HCT116 (cell line): ENCODE data around the gene PTPN13. TPM values are rescaled to one million over a fixed set of nuclear protein-coding genes. Genes with fewer than 3 reads are reported as not detected.

Experiments used
- ATAC-seq: fragments of 200-7000 bp; cut with Tn5 transposase; 2 replicates; pipeline ENCODE4 v1.9.1; 2020; ENCODE audit warnings: mild to moderate bottlenecking, moderate library complexity
- BruUV-seq: library from RNA; stranded (reverse); fragments of 400-500 nt; replicated peaks from 2 replicates; lab custom pipeline; 2021; lab: Mats Ljungman, UMichigan
- CTCF ChIA-PET: fragments of 300-600 bp; sonication (Branson Sonifier 250); formaldehyde crosslinking; loops from one replicate; lab custom pipeline; 2021; ENCODE audit warnings: antibody characterized with exemption; lab: Charles Lee
- POLR2A ChIA-PET: fragments of 300-600, 350-600 bp; sonication (Branson Sonifier 250); formaldehyde crosslinking; loops from one replicate; lab custom pipeline; 2021; ENCODE audit warnings: antibody characterized with exemption; lab: Charles Lee
- RAD21 ChIA-PET, 2 experiments: fragments of 300-600 bp; sonication (Branson Sonifier 250); formaldehyde crosslinking; loops; one replicate each; lab custom pipeline; 2023; ENCODE audit warnings: low total read pairs in 2 of 2; ENCODE audit not compliant: uncharacterized antibody in 2 of 2, unreplicated experiment in 2 of 2, low non-redundant PET in 1 of 2; lab: Charles Lee
- DNase-seq: peaks from one replicate; pipeline ENCODE4 v3.0.0-alpha.2; 2010; ENCODE audit warnings: low read depth, low spot score
- H2AFZ ChIP-seq: fragments of 200-600 bp; shearing (Covaris generic), sonication (generic); 2 replicates; pipeline ENCODE4 v1.6.1; 2017; ENCODE audit warnings: low read depth, mixed run types, mixed read lengths, antibody characterized with exemption, low read length; ENCODE audit not compliant: poor library complexity, severe bottlenecking
- H3K27ac ChIP-seq: 2 replicates; pipeline ENCODE4 v1.5.1; 2012; ENCODE audit warnings: low read depth, low read length
- H3K27me3 ChIP-seq: fragments of 200-600 bp; sonication (generic); 2 replicates; pipeline ENCODE4 v1.6.1; 2016; ENCODE audit warnings: mixed run types, low read length, mixed read lengths; ENCODE audit not compliant: insufficient read depth
- H3K36me3 ChIP-seq, 2 experiments: fragments of 200-500 bp in 1 of 2; fragments of 200-600 bp in 1 of 2; sonication (Bioruptor generic) in 1 of 2; sonication (generic) in 1 of 2; 2 replicates each; pipeline versions ENCODE4 v1.5.1 to v1.6.1; 2014 to 2016; ENCODE audit warnings: low read length in 2 of 2, inconsistent platforms in 1 of 2, mixed read lengths in 1 of 2, mixed run types in 1 of 2; ENCODE audit not compliant: insufficient read depth in 2 of 2, control insufficient read depth in 1 of 2
- H3K4me1 ChIP-seq, 2 experiments: fragments of 200-600 bp in 1 of 2; sonication (generic) in 1 of 2; 2 replicates each; pipeline versions ENCODE4 v1.5.1 to v1.6.1; 2012 to 2017; ENCODE audit warnings: low read length in 2 of 2, inconsistent platforms in 1 of 2, mild to moderate bottlenecking in 1 of 2, mixed read lengths in 1 of 2, mixed run types in 1 of 2, moderate library complexity in 1 of 2; ENCODE audit not compliant: insufficient read depth in 2 of 2, control insufficient read depth in 1 of 2
- H3K4me2 ChIP-seq: fragments of 200-600 bp; sonication (generic); 2 replicates; pipeline ENCODE4 v1.6.1; 2017; ENCODE audit warnings: mixed run types, low read length, mixed read lengths
- H3K4me3 ChIP-seq, 2 experiments: fragments of 200-600 bp in 1 of 2; sonication (generic) in 1 of 2; replicated peaks in 1 of 2; 2 replicates each; pipeline ENCODE4 v1.5.1; 2011 to 2016; ENCODE audit warnings: low read length in 2 of 2, control low read depth in 1 of 2, low read depth in 1 of 2, mild to moderate bottlenecking in 1 of 2, mixed read lengths in 1 of 2, mixed run types in 1 of 2
- H3K79me2 ChIP-seq: fragments of 200-600 bp; sonication (generic); 2 replicates; pipeline ENCODE4 v1.6.1; 2017; ENCODE audit warnings: mild to moderate bottlenecking, mixed run types, low read length, moderate library complexity, mixed read lengths; ENCODE audit not compliant: insufficient read depth
- H3K9ac ChIP-seq: fragments of 200-600 bp; sonication (generic); 2 replicates; pipeline ENCODE4 v1.6.1; 2016; ENCODE audit warnings: low read length, mixed read lengths
- H3K9me2 ChIP-seq: fragments of 200-600 bp; sonication (generic), shearing (Covaris generic); 2 replicates; pipeline ENCODE4 v1.6.1; 2017; ENCODE audit warnings: mixed run types, mild to moderate bottlenecking, moderate library complexity; ENCODE audit not compliant: insufficient read depth
- H3K9me3 ChIP-seq, 2 experiments: fragments of 200-500 bp in 1 of 2; fragments of 200-600 bp in 1 of 2; sonication (Bioruptor generic) in 1 of 2; sonication (generic) in 1 of 2; 2 replicates each; pipeline ENCODE4 v1.6.1; 2014 to 2017; ENCODE audit warnings: low read length in 2 of 2, mixed read lengths in 2 of 2, inconsistent platforms in 1 of 2, low read depth in 1 of 2, mild to moderate bottlenecking in 1 of 2, mixed run types in 1 of 2, moderate library complexity in 1 of 2; ENCODE audit not compliant: control insufficient read depth in 1 of 2, insufficient read depth in 1 of 2
- H4K20me1 ChIP-seq: fragments of 200-600 bp; sonication (generic), shearing (Covaris generic); 2 replicates; pipeline ENCODE4 v1.6.1; 2017; ENCODE audit warnings: mixed run types, mild to moderate bottlenecking, moderate library complexity; ENCODE audit not compliant: insufficient read depth
- CEBPB ChIP-seq: IDR thresholded peaks from 2 replicates; pipeline ENCODE4 v1.6.1; 2012; ENCODE audit warnings: low read depth
- ELF1 ChIP-seq: IDR thresholded peaks from 2 replicates; pipeline ENCODE4 v1.6.1; 2012; ENCODE audit warnings: low read depth, borderline replicate concordance
- JUND ChIP-seq: IDR thresholded peaks from 2 replicates; pipeline ENCODE4 v1.6.1; 2012
- POLR2A ChIP-seq: IDR thresholded peaks from 2 replicates; pipeline ENCODE4 v1.7.0; 2011; ENCODE audit warnings: borderline replicate concordance; ENCODE audit not compliant: insufficient read depth, insufficient read length; ENCODE audit errors: extremely low read depth
- SP1 ChIP-seq: IDR thresholded peaks from 2 replicates; pipeline ENCODE4 v1.6.1; 2012; ENCODE audit warnings: low read depth
- SRF ChIP-seq: IDR thresholded peaks from 2 replicates; pipeline ENCODE4 v1.6.1; 2012; ENCODE audit warnings: low read depth
- TCF7L2 ChIP-seq: IDR thresholded peaks from 2 replicates; pipeline ENCODE4 v1.7.0; 2011; ENCODE audit warnings: borderline replicate concordance, inconsistent platforms; ENCODE audit not compliant: insufficient read depth, insufficient read length; ENCODE audit errors: extremely low read depth
- ZFX ChIP-seq: fragments of 450-650 bp; IDR thresholded peaks from 2 replicates; pipeline ENCODE4 v1.6.1; 2017
- intact Hi-C: fragments of 100-400 bp; cut with micrococcal nuclease; formaldehyde crosslinking; loops from 2 replicates; pipeline ENCODE4 v1.10.0; 2022
- total RNA-seq: library from RNA; stranded (reverse); gene quantifications from one replicate; pipeline ENCODE4 v1.2.1, GENCODE V29; 2021; ENCODE audit not compliant: unreplicated experiment
- TF ChIP-seq, protein P1 (sequence below): IDR thresholded peaks from 2 replicates; pipeline ENCODE4 v1.6.1; 2012; ENCODE audit warnings: low read depth

The PTPN13 gene
- total RNA-seq, 1 experiment from 2014 or later = 14.6 TPM

DNA sequence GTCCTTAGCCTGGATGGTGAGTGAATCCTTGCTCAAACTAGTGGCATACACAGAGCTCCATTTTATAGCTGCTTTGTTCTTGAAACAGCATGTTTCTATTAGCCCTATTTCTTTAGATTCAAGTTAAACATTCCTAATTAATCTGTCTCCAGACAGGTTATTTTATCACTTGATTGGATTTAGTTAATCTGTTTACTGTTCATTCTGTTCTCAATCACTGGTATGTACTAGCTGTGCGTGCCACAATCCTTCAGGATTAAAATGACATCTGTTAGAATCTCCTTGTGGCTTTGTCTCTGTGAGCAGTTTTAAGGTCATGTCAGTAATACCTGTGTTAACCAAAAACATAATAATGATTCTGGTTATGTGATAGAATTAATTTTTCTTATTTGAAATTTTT is 36.5 kb downstream of the PTPN13 start (continued):
- TF ChIP-seq, protein P1, sequence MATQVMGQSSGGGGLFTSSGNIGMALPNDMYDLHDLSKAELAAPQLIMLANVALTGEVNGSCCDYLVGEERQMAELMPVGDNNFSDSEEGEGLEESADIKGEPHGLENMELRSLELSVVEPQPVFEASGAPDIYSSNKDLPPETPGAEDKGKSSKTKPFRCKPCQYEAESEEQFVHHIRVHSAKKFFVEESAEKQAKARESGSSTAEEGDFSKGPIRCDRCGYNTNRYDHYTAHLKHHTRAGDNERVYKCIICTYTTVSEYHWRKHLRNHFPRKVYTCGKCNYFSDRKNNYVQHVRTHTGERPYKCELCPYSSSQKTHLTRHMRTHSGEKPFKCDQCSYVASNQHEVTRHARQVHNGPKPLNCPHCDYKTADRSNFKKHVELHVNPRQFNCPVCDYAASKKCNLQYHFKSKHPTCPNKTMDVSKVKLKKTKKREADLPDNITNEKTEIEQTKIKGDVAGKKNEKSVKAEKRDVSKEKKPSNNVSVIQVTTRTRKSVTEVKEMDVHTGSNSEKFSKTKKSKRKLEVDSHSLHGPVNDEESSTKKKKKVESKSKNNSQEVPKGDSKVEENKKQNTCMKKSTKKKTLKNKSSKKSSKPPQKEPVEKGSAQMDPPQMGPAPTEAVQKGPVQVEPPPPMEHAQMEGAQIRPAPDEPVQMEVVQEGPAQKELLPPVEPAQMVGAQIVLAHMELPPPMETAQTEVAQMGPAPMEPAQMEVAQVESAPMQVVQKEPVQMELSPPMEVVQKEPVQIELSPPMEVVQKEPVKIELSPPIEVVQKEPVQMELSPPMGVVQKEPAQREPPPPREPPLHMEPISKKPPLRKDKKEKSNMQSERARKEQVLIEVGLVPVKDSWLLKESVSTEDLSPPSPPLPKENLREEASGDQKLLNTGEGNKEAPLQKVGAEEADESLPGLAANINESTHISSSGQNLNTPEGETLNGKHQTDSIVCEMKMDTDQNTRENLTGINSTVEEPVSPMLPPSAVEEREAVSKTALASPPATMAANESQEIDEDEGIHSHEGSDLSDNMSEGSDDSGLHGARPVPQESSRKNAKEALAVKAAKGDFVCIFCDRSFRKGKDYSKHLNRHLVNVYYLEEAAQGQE = no peak
- TF ChIP-seq POLR2A (no peak), CEBPB (no peak), SRF (no peak), JUND (no peak)
- TF ChIP-seq, all 23 proteins: peak for 0

DNA sequence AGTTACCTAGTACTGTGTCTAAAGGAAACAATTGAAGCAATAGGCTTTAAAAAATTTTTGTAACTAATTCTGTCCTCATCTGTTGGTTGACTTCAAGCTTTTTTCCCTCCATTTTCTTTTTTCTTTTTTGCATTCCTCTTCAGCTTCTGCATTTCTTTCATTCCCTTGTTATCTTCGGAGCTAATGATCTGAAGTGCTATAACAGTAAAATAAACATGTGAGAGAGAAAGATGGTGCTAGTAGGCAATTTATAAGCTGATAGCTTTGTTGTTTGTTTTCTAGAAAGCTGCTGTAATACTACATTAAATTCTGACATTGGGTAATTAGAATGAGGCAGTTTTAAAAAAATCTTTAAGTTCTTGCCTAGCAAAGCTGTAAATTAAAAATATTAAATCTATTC is 37.1 kb downstream of the PTPN13 start:
- H3K9me2 ChIP-seq = no peaks in the 10 kb centered on the region
- H4K20me1 ChIP-seq = no peaks in the 10 kb centered on the region
- H3K4me2 ChIP-seq = no peak overlapping the region
- no peaks in the 10 kb centered on the region for H3K9me3 ChIP-seq
- ATAC-seq = no peak
- TF ChIP-seq ZFX (no peak), TCF7L2 (no peak), SP1 (no peak), JUND (no peak), ELF1 (no peak)
- H3K27ac ChIP-seq = no peak overlapping the region
- no peaks in the 10 kb centered on the region for H3K79me2 ChIP-seq
- no peaks in the 10 kb centered on the region for H3K36me3 ChIP-seq
- no peak overlapping the region for H3K9ac ChIP-seq
- no peak overlapping the region for H3K4me3 ChIP-seq
- H2AFZ ChIP-seq = no peak overlapping the region
- CTCF ChIA-PET = no interaction called here
- RAD21 ChIA-PET = no interaction called here
- H3K4me1 ChIP-seq = no peaks in the 10 kb centered on the region
- H3K27me3 ChIP-seq = no peaks in the 10 kb centered on the region
- intact Hi-C loops = no loop called here
- no peak for DNase-seq
- POLR2A ChIA-PET = interaction anchor here (1.4 kb wide), 1 partner anchor 37 kb away, joined by 4 read pairs; the partner anchor contains the start of gene PTPN13
- BruUV-seq = no TSS peak
